SK-N-SH treated with all-trans-retinoic acid at 6 μM for 48 hours (cell line): ENCODE measurements around the gene FGGY.

Source experiments
- CSDC2 ChIP-seq: fragments of 250-450 bp; sonication (Bioruptor Pico); IDR thresholded peaks from 2 replicates; pipeline ENCODE4 v1.5.0; 2020; ENCODE audit warnings: mild to moderate bottlenecking, moderate library complexity
- GLIS3 ChIP-seq: fragments of 250-450 bp; sonication (Bioruptor Pico); IDR thresholded peaks from 2 replicates; pipeline ENCODE4 v1.5.0; 2020; ENCODE audit warnings: mild to moderate bottlenecking, moderate library complexity
- ISL1 ChIP-seq: fragments of 250-450 bp; sonication (Bioruptor Pico); IDR thresholded peaks from 2 replicates; pipeline ENCODE4 v2.1.2; 2022; ENCODE audit warnings: mild to moderate bottlenecking, moderate library complexity
- OSR1 ChIP-seq: fragments of 250-450 bp; sonication (Bioruptor Pico); IDR thresholded peaks from 2 replicates; pipeline ENCODE4 v1.8.0; 2022; ENCODE audit warnings: moderate library complexity, mild to moderate bottlenecking, inconsistent platforms
- PATZ1 ChIP-seq: fragments of 250-450 bp; sonication (Bioruptor Pico); IDR thresholded peaks from 2 replicates; pipeline ENCODE4 v1.8.0; 2020; ENCODE audit warnings: mild to moderate bottlenecking, moderate library complexity, borderline replicate concordance
- POU6F1 ChIP-seq: fragments of 250-450 bp; sonication (Bioruptor Pico); IDR thresholded peaks from 2 replicates; pipeline ENCODE4 v1.8.0; 2021; ENCODE audit warnings: low read depth, mild to moderate bottlenecking, moderate library complexity, borderline replicate concordance
- RARB ChIP-seq: fragments of 250-450 bp; sonication (Bioruptor Pico); IDR thresholded peaks from 2 replicates; pipeline ENCODE4 v1.8.0; 2021; ENCODE audit warnings: mild to moderate bottlenecking, moderate library complexity
- SNAI2 ChIP-seq: fragments of 250-450 bp; sonication (Bioruptor Pico); IDR thresholded peaks from 2 replicates; pipeline ENCODE4 v1.5.0; 2020; ENCODE audit warnings: mild to moderate bottlenecking, moderate library complexity
- TCF4 ChIP-seq: fragments of 250-450 bp; sonication (Bioruptor Pico); IDR thresholded peaks from 2 replicates; pipeline ENCODE4 v1.8.0; 2021; ENCODE audit warnings: mild to moderate bottlenecking, moderate library complexity, borderline replicate concordance
- TOX ChIP-seq: fragments of 250-450 bp; sonication (Bioruptor Pico); IDR thresholded peaks from 2 replicates; pipeline ENCODE4 v1.8.0; 2021; ENCODE audit warnings: mild to moderate bottlenecking, moderate library complexity, borderline replicate concordance
- ZC3H10 ChIP-seq: fragments of 250-450 bp; sonication (Bioruptor Pico); IDR thresholded peaks from 2 replicates; pipeline ENCODE4 v1.5.1; 2021; ENCODE audit warnings: mild to moderate bottlenecking, moderate library complexity
- ZFP30 ChIP-seq: fragments of 450-650 bp; formaldehyde crosslinking; IDR thresholded peaks from 2 replicates; pipeline ENCODE4 v1.5.0; 2022; ENCODE audit warnings: mild to moderate bottlenecking, moderate library complexity
- ZNF565 ChIP-seq: fragments of 450-650 bp; formaldehyde crosslinking; conservative IDR thresholded peaks from 2 replicates; pipeline ENCODE4 v1.5.0; 2020; ENCODE audit warnings: low read depth, mild to moderate bottlenecking, moderate library complexity

- no peak for TF ChIP-seq CSDC2
- no peak for TF ChIP-seq TCF4 (CRISPR knock-in tag)
- TF ChIP-seq RARB: no peak
- TF ChIP-seq PATZ1: no peak
- no peak for TF ChIP-seq ISL1 (CRISPR knock-in tag)
- TF ChIP-seq POU6F1: no peak
- no peak for TF ChIP-seq ZFP30 (CRISPR knock-in tag)
- TF ChIP-seq ZNF565 (CRISPR knock-in tag): no peak
- no peak for TF ChIP-seq SNAI2
- TF ChIP-seq GLIS3 (CRISPR knock-in tag): no peak
- TF ChIP-seq ZC3H10: no peak
- no peak for TF ChIP-seq TOX (CRISPR knock-in tag)
- no peak for TF ChIP-seq OSR1 (CRISPR knock-in tag)
These were observed 445.6 kb downstream of the FGGY start for GRCh38 chr1:59742526-59742925.
